CD4-positive, alpha-beta T cell treated with Interleukin-1 beta for 1 hour (primary cell): ENCODE results near the gene MYO9A.
"Not testable (repeated sequence)": the region's sequence is repeated elsewhere in the genome, so short reads cannot be mapped to it uniquely, and the experiment has no call there.

Source experiments
- DNase-seq, 2 donors: peaks; one replicate each; pipeline ENCODE4 v3.0.0-alpha.2; 2020 to 2022

Gene MYO9A

GRCh38 chr15:72034859-72035650 lies 82.9 kb downstream of the MYO9A start:
- DNase-seq, result no peak

GRCh38 chr15:72034351-72034750 lies 83.6 kb downstream of the MYO9A start:
- no peak for DNase-seq

DNA sequence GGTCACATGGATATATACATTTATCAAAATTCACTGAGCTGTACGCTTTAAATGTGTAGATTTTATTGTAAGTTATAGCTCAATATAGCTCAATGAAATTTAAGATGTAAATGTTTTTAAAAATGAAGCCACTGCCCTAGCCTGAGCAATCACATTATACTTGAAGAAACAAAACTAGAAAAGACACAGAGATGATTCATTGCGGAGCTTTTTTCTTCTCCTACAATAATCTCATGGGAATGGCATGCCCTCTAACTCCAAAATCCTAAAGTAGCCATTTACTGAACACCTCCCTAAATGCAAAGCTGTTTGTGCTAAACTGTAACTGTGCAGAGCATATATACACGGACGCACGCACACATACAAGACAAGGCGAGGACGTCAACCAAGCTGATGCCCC lies 84.2 kb downstream of the MYO9A start:
- DNase-seq, result no peak

GRCh38 chr15:72033285-72033684 lies 84.7 kb downstream of the MYO9A start:
- DNase-seq, result no peak

DNA sequence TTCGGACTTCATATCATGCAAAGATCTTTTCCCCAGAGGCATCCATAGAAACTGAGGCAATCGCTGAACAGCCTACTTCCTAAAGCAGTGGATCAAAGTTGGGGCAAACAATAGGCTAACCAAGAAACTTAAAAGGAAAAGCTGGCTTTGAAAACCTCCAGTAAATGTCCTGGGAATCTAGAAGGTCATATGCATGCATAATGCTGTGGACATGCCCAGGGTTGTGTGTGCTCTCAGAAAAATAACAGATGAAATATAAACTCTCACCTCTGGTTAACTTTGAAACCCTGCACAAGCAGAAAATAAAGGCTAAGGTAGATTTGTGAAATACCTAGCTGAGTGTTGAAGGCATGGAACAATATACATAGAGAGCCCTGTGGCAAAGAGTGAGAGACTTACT lies 96.3 kb downstream of the MYO9A start:
- DNase-seq, result no peak

GRCh38 chr15:72020799-72021198 lies 97.2 kb downstream of the MYO9A start:
- no peak for DNase-seq

DNA sequence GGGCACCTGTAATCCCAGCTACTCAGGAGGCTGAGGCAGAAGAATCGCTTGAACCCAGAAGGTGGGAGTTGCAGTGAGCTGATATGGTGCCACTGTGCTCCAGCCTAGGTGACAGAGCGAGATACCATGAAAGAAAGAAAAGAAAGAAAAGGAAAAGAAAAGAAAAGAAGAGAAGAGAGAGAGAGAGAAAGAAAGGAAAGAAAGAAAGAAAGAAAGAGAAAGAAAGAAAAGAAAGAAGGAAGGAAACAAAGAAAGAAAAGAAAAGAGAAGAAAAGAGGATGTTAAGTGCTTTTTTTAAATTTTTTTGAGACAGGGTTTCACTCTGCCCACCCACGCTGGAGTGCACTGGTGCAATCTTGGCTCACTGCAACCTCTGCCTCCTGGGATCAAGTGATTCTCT lies 103.4 kb downstream of the MYO9A start:
- DNase-seq, result not testable (repeated sequence)

DNA sequence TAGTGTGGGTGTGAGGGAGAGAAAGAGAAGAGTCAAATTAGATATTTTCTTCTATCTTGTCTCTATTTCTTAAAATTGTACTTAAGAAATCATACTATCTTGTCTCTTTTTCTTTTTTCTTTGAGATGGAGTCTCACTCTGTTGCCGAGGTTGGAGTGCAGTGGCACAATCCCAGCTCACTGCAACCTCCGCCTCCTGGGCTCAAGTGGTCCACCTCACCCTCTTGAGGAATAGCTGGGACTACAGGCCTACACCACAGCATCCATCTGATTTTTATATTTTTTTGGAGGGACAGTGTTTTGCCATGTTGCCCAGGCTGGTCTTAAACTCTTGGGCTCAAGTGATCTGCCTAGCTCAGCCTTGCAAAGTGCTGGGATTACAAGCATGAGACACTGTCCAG lies 104.2 kb downstream of the MYO9A start:
- no peak for DNase-seq

DNA sequence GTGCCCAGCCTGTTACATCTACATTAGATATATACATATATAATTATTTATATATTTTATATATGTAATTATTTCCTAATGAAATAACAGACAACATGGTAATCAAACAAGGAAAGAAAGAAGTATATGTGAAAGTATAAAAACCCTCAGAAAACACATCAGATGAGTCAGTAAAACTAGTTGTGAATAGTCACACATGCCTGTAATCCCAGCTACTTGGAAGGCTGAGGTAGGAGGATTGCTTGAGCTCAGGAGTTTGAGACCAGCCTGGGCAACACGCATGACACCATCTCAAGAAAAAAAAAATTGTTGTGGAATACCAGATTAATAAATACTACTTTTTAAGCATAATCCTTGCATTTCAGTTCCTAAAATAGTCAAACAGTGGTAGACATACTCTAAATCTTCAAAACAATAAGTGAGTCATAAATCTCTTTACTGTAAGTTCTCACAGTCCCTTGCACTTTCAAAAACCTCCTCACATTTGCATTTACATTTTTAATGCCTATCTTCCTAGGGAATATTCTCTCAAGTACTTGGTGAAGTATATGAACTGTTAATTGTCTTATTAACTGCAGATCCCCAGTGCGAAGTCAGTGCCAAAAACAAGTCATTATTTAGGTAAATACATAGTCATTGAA lies 106.5 kb downstream of the MYO9A start:
- DNase-seq, result no peak

DNA sequence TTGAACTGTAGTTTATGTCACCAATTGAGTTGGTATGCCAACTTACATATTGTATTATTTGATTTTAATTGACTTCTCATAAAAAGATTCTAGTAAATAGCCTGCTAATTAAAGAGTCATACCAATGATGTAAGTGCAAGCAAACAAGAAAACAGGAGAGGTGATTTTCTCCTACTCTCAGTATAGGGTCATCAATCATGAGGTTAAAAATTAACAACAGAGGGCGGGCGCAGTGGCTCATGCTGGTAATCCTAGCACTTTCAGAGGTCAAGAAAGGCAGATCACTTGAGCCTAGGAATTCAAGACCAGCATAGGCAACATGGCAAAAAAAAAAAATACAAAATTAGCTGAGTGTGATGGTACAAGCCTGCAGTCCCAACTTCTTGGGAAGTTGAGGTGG lies 108.7 kb downstream of the MYO9A start:
- DNase-seq, result no peak

- no peak for DNase-seq
Observed at GRCh38 chr15:72006382-72006781, 111.6 kb downstream of the MYO9A start.

- DNase-seq, result no peak
Observed at GRCh38 chr15:72005483-72005882, 112.5 kb downstream of the MYO9A start.

- no peak for DNase-seq
Observed at GRCh38 chr15:71999807-72000206, 118.1 kb downstream of the MYO9A start.

- DNase-seq, result not testable (repeated sequence)
Observed at GRCh38 chr15:71998717-71999116, 119.2 kb downstream of the MYO9A start.

GRCh38 chr15:71997691-71998090 lies 120.3 kb downstream of the MYO9A start:
- DNase-seq, result no peak

- DNase-seq, result no peak
Observed at GRCh38 chr15:71975816-71976150, 142.2 kb downstream of the MYO9A start.

- no peak for DNase-seq
Observed at GRCh38 chr15:71974211-71974610, 143.7 kb downstream of the MYO9A start.

DNA sequence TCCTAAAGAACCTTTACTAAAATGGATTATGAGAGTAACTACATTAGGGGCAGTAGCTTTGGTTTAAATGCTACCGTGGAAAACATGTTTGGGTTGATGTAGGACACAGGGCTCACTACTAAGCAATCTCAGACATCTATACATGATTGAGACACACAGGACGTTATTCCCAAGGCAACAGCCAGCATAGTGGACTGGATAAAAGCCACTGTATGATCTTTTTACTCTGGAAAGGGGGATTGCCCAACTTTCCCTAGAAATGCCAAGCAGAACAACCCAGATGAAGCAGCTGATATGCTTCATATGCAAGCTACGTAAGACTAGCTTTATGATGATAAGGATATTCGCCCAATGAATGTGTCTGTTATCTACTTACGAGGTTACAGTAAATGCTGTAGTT lies 144.6 kb downstream of the MYO9A start:
- no peak for DNase-seq

DNA sequence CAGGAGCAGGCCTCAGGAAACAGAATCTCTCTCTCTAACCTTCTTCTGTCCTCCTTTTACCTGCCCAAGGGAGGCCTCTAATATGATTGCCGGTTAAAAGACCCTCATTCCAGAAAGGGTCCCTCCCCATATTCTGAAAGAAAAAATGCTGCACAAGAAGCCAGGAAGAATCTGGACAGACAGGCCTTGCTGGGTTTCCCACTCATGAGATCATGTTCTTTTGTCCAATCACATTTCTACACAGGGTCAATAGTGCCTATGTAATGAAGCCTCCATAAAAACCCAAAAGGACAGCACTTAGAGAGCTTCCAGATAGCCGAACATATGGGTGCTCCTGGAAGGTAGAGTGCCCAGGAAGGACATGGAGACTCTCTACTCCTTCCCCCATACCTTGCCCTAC lies 146.0 kb downstream of the MYO9A start:
- no peak for DNase-seq

DNA sequence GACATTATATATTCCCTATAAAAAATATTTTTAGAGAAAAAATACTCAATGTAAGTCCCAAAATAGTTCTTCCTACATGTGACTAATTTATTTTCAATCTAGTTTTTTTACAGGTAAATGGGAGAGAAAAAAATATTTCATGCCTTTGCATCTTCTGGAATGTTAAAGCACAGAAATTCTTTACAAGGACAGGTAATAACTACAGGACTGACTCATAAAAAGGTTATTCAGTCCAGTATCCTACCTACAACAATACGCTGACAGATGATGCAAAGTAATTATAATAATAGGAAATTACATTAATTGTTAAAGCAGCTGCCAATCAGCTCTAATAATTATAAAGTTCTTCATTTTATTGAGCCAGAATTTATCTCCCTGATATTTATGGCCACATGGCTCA lies 147.5 kb downstream of the MYO9A start:
- no peak for DNase-seq

- no peak for DNase-seq
Observed at GRCh38 chr15:71962537-71962936, 155.4 kb downstream of the MYO9A start.

GRCh38 chr15:71957026-71957425 lies 160.9 kb downstream of the MYO9A start:
- no peak for DNase-seq

DNA sequence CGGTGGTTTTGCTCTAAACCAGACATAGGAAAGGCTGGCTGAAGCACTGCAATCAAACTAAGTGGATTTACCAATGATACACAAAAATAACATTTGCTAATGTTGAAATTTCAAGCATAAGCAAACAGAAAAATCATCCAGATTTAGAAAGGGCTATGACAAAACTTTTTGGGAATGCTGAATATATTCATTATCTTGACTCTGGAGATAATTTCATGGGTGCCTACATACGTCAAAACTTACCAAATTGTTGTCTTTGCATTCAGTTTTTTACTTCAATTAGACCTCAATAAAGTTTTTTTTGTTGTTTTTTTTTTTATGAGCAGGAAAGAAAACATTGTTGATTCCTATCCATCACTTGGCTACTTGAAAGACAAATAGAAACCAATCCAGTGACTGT lies 166.8 kb downstream of the MYO9A start:
- DNase-seq, result no peak

DNA sequence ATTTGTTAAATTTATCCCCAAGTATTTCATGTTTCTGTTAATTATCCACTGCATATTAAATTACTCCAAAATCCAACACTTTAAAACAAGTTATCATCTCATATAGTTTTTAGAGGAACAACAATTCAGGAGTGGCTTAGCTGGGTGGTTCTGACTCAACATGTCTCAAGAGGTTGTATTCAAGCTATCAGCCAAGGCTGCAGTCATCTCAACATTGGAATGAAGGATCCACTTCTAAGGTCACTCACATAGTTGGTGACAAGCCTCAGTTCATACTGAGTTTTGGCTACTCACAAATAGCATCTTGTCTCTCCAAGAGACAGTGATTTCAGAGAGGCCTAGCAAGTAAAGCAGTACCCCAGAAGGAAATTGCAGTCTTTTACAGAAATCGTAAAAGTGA lies 172.9 kb downstream of the MYO9A start:
- no peak for DNase-seq

DNA sequence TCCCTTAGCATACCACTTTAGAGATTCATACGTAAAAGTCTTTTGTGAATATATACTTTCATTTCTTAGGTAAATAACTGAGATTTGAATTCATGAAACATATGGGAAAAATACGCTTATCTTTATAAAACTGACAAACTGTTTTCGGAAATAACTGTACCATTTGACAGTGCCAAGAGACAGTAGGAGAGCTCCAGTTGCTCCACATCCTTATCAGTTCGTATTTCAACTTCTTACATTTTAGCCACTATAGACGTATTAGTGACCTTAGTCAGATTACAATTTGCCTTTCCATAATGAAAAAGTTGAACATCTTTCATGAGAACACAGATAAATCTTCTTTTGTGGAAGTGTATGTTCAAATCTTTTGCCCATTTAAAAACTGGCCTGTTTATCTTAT lies 174.1 kb downstream of the MYO9A start:
- DNase-seq, result no peak
